Activated CD8-positive, alpha-beta memory T cell treated with anti-CD3 and anti-CD28 coated beads for 4 hours (primary cell): ENCODE measurements around the gene PIK3C2A.

ENCODE experiments used
- DNase-seq, 2 donors: peaks; one replicate each; pipeline ENCODE4 v3.0.0-alpha.2; 2020; ENCODE audit warnings: low read depth in 2 of 2

The PIK3C2A gene

DNA sequence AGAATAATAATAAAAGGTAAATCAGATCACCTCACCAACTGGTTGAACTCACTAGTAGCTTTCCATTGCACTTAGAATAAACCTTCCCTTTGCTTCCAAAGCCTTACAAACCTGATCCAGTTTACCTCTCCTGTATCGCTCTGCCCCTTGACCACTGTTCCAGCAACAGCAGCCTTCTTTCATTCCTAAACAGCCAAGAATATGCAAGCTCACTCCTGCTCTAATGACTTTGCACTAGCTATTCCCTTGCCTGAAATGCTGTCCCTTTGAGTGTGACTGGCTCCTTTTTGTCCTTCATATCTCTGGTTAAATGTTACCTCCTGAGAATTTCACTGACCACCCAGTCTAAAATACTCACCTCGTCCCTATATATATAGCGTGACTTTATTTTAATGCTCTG is 9.6 kb upstream of the PIK3C2A start:
- DNase-seq = no peak

DNA sequence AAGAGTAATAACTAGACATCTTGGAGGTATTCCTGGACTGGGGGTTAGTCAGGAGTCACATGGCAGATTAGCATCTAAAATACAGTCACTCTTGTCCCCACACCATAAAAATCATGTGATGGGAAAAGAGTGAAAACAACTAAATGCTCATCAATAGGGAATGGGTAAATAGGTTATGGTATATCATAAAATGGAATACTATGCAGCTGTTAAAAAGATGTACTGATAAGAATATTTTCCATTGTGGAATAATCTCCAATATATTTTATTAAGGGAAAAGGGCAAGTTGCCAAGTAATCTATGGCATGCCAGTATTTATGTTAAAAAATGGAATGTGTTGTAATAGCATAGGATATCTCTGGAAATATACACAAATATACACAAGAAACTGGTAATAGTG is 6.6 kb upstream of the PIK3C2A start:
- no peak for DNase-seq

DNA sequence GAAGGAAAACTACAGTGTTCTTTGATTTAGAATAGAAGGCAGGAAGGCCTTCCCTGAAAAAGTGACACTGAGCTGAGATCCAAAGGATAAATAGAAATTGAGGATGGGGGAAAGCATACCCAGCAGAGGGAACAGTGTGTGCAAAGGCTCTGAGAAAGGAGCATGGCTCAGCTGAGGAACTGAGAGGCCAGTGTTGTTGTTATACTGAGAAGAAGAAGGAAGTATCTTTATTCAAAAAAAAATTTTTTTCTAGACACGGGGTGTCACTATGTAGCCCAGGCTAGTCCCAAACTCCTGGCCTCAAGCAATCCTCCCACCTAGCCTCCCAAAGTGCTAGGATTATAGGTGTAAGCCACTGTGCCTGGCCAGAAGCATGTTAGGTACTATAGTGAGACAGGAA is 3.5 kb upstream of the PIK3C2A start:
- DNase-seq = no peak

DNA sequence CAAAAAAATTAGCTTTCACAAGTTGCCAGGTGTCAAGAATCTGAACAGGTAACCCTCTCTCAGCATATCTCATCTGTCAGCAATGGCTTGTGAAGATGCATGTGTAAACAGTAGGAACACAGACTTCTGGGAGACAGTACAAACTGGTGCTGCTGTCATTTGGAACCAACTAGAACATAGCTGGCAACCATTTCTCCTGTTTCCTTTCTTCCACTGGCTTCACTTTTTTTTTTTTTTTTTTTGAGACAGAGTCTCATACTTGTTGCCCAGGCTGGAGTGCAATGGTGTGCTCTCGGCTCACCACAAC is 2.1 kb upstream of the PIK3C2A start:
- DNase-seq = no peak

DNA sequence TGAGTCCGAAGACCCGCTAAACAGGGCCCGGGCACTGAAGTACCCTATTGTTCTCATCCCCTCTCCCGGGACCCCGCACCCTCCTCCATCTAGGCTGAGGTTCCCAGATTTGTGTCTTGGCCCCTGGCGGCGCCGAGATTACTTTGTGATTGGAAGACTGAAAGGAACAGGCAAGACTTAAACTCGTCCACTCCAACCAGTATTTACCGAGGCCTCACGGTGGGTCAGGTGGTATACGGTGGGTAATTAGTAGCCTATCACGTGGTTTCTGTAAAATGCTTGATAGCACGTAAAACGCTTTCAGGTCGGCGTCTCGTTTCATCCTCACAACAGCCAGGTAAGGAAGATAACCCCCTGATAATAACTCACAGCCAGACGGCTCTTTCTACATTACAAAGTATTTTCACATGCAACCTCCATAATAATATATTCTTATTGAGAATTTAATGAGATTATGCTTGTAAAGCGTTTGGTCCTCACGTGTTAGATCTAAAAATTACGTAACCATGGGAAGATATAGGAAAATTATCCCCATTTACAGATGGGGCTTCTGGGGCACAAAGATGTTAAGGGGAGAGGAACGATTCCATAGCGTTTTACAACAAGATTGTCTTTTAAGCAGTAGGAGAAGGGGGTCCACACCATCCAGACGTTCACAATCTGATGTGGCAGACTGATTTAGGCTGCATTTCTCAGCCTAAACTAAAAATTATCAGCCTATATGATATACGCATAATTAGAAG is 642 bp upstream of the PIK3C2A start:
- peak; percentile 1 to 12 for DNase-seq

DNA sequence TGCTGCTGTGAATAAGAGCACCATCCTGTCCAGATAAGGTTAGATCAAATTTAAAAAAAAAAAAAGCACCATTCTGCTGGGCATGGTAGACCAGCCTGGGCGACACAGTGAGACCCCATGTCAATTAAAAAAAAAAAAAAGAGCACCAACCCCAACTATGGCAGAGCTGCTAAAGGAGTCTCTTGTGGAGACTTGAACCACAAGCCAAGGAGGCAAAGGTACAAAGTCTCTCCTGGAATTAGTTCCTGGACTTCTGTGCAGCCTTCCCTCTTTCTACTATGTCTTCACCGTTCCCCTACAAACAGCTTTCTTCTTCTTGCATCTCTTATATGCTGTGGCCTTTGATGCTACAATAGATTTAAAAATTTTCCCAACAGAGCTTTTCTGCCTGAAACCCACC is 1.3 kb downstream of the PIK3C2A start:
- no peak for DNase-seq

DNA sequence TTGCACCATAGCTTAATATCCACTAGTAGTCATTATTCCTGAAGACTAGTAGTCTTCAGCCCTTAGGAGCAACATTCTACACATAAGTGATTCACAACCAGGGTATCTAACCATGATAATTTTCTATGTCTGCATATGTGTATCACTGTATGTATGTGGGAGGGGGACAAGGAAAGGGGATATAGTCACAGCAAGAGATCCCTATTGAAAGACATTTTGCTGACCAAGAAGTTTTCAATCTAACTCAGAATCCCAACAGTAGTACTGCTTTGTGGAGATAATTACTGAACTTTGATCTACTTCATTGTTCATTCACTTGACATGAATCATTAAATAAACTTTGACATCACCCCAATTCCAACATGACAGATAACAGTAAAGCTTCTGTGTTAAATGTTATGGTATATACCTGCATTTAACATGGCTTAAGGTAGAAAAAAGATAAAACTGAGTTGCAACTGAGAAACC is 10.3 kb downstream of the PIK3C2A start:
- DNase-seq = no peak

DNA sequence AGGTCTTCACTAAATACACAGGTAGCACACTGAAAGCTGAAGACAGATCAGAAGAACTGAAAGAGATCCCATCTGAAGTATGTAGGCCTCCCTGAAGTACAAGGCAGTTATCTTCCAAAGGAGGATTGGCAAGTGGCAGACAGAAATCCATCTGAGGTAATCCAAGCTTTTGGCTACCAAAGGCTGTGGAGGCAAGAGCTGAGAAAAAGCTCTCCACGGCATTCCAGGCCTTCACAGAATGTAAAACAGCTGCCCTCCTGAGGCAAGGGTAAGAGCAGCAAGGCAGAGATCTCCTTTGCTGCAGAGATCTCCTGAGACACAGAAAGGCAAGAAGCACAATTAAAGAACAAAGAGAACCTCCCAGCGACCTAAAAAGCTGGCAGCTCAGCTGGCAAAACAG is 19.1 kb downstream of the PIK3C2A start:
- DNase-seq = no peak

DNA sequence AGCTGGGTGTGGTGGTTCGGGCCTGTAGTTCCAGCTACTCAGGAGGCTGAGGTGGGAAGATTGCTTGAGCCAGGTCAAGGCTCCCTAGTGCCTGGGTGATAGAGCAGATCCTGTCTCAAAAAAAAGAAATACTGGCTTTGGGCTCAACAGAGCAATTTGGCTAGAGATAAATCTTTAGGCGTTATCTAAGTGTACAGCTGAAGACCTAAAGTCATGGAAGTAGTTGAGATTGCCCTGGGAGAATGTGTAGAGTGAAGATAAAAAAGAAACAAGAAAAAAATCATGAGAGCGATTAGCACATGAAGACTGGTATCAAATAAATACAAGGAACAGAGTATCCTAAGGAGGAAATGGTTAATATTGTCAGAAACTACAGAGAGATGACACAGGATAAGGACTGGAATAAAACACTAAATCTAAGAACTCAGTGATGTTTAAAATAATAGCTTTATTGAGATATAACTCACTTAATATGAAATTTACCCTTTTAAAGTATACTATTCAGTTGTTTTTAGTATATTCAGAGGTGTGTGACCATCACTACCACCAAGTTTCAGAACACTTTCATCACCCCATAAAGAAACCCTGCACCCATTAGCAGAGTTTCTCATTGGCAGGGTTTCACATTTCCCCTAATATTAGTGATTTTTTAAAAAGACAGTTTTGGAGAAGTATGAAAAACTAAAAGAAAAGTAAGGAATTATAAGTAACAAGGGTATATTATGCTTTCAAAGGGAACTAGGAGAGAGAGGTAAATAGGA is 20.7 kb downstream of the PIK3C2A start:
- no peak for DNase-seq

DNA sequence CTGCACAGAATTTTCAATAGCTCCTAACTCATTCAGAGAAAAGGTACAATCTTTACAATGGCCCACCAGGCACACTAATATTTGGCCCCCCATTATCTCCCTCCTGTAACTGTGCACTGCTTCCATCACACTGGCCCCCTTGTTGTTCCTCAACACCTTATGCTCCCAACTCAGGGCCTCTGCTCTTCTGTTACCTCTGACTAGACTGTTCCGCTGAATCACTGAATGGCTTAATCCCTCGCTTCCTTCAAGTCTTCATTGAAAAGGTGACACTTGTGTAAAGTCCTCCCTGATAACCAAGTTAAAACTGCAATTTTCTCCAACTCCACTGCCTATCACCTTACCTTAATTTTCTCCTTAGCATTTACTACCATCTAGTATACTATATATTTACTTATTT is 21.8 kb downstream of the PIK3C2A start:
- no peak for DNase-seq

DNA sequence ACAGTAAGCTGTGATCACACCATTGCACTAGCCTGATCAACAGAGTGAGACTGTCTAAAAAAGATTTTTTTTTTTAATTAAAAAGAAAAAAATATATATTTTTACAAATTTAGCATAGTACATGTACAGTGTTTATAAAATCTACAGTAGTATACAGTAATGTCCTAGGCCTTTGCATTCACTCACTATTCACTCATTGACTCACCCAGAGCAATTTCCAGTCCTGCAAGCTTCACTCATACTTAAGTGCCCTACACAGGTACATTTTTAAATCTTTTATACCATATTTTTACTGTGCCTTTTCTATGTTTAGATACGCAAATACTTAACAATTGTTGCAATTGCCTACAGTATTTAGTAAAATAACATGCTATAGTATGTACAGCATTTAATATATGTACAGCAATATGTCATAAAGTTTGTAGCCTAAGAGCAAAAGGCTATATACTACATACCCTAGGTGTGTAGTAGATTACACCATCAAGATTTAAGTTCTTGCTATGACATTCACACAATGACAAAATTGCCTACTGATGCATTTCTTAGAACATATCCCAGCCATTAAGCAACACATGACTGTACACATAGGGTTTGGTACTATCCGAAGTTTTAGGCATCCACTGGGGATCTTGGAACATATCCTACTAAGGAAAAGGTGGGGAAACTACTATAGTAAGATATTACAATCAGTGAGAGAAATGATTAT is 22.8 kb downstream of the PIK3C2A start:
- no peak for DNase-seq

DNA sequence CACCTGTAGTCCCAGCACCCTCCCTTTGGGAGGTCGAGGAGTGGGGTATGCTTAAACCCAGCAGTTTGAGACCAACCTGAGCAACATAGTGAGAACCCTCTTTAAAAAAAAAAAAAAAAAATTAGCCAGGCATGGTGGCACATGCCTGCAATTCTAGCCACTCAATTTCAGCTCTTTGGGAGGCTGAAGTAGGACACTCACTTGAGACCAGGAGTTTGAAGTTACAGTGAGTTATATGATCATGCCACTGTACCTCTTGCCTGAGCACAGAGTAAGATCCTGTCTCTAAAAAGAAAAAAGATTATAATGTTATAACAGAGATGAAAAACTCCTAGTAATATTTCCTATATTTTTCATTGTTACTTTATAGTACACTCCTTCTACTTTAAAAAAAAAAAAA is 23.9 kb downstream of the PIK3C2A start:
- DNase-seq = no peak

DNA sequence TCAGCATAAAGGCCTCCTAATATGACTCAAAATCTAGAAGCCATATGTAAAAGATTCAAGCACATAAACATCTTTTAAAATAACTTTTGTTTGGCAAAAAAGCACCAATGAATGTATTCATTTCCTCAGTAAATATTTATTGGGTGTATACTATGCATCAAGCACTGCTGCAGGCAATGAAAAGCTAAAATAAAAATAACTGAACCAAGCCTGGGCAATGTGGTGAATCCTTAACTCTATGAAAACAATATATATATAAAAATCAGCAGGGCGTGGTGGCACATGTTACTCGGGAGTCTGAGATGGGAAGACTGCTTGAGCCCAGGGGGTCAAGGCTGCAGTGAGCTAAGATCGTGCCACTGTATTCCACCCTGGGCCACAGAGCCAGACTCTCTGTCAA is 27.8 kb downstream of the PIK3C2A start:
- no peak for DNase-seq

DNA sequence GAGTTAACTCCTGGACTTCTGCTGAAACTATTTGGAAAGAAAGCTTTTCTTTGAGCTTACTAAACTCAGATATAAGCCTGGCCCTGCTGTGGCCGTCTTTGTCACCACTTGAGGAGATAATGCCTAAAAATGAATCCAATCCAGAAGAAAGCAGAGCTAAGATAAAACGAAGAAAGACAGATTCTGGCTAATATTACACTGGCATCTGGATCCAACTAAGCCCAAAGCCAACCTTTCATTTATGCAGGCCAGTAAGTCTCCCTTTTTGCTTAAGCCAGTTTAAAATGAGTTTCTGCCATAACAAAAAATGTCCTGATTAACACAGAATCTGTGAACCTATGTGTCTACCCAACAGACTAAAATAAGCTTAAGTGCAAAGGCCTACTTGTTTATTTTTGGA is 34.5 kb downstream of the PIK3C2A start:
- DNase-seq = no peak

DNA sequence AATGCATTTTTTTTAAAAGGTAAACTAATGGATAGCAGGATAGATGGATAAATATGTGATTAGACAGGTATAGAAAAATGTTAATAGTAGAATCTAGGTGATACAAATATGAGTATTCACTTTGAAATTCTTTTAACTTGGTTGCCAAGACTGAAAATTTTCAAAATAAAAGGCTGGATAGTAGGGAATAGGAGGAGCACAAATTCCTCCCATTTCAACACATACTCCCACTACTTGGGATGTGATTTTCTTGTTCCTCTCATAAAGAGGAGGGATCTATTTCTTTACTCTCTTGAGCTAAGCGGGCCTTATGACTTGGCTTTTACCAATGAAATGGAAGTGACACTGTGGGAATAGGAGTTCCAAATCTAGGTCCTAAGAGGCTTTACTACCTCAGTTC is 35.9 kb downstream of the PIK3C2A start:
- DNase-seq = no peak

DNA sequence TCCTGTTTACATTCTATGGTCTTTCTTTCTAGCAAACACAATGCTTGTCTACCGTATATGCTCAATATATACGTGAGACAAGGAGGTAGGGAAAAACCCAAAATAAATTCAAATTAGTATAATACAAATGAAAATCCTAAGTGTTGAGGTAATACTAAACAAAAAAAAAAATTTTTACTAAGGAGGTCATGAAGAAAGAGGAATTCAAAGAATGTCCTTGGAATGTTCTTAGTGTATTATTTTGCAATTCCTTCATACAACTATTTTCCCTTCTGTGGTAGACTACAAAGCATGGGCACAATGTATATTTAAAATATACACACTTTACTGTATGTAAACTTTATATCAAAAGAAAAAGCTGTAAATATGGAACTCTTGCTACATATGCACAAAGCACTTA is 36.4 kb downstream of the PIK3C2A start:
- no peak for DNase-seq

DNA sequence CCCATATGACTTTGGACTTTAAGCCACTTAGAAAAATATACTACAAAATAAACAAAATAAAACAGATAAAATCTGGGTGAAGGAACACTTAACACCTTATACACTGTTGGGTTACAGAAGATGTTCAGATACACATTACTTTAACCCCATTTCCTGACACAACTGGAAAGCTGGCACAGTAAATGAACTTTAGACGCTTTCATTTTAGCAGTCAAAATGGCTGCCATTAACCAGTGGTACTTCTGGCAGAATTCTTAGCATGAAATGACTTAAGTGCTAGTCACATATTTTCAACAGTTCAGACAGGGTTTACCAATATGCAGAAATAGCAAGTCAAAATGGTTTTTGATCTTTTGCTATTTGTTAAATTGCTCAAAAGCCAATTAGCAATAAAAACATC is 37.9 kb downstream of the PIK3C2A start:
- DNase-seq = no peak

DNA sequence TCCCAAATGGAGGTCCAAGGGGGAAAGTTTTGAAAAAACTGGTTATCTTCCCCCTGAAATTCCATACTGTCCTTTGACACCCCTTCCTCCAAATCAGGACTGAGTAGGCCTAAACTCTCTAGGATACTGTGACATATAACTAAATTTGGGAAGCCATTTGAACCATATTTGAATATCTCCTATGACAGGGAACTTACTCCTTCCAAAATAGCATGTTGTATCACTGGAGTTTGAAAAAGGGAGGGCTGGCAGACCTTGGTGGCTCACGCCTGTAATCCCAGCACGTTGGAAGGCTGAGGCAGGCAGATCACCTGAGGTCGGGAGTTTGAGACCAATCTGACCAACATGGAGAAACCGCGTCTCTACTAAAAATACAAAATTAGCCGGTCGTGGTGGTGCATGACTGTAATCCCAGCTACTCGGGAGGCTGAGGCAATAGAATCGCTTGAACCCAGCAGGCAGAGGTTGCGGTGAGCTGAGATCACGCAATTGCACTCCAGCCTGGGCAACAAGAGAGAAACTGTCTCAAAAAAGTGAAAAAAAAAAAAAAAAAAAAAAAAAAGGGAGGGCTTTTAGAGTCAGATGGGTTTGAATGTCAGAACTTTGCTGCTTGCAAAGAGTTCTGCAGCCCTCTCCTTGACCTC is 42.4 kb downstream of the PIK3C2A start:
- no peak for DNase-seq

DNA sequence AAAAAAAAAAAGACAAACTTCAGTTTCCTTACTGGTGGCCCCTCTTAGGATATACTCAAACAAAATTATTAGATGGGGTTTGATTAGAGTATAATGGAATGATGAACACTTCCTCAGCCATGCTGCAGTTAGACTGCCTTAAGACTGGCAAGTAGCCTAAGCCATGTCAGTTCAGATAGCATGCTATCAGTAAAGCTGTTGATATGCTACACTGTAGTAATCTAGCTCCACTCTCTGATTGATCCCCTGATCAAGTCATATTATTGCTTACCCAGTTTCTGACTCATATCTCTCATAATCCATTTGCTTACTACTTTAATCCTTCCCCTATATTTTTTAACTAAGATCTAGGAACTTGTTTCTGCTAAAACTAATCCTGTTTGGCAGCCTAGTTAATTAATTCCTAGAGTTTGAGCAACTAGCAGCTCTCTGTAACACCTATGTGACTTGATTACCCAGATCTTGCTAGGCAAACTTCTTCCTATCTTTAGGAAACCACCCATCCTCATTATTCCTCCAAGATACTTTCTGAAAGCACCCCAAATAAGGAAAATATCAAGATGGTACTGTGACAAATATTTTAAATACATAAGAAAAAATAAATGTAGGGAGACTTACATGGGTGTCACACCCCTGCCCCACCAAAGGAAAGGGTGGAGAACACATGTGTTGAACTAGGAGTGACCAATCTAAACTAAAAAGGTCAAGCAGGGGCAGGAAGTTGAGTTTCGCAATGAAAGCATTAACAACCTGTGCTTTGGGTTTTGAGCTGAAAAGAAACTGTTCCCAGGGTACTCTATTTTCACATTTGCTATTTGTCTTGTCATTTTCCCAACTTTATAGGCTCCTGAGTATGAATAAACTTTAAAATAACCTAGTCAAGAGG is 43.2 kb downstream of the PIK3C2A start:
- no peak for DNase-seq

DNA sequence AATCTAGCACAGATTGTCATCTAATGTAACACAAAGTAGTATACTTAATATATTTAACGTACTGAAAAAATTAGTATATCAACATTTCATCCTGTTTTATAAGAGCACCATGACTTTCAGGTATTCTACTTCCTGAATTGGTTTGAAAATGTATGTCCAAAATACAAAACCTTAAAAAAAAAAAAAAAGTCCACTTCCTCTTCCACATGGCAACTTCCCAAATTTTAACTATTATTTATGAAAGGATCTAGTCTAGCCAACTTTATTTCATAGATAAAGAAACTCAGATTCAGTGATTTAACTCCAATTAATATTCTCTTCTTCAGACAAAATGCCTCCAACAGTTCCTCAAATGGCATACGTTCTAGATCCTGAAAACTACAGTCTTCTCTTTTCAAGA is 44.0 kb downstream of the PIK3C2A start:
- no peak for DNase-seq

DNA sequence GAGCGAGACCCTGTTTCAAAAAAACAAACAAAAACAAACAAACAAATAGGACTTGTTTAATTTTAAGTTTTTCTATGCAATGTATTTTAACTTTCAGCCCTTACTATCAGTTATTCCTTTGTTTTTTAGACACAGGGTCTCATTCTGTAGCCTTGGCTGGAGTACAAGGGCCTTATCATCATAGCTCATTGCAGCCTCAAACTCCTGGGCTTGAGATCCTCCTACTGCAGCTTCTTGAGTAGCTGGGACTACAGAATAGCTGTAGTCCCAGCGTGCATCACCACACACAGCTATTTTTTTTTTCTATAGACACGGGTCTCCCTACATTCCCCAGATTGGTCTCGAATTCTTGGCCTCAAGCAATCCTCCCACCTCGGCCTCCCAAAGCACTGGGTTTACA is 44.5 kb downstream of the PIK3C2A start:
- no peak for DNase-seq

DNA sequence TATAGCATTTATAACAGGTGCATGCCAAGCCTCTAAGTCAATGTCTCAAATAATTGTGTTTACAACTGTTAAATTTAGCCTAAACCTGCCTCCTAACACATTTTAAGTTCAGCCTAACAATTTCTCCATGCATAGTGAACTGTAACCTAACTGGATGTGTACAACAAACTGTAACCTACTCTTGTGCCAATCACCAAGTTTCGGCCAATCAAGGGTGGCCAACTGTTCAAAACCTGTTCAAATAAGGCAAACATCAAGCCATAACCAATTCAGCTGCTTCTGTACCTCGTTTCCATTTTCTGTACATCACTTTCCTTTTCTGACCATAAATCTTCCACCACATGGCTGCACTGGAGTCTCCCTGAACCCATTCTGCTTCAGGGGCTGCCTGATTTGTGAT is 45.4 kb downstream of the PIK3C2A start:
- DNase-seq = no peak
